Esophagus squamous epithelium (tissue), 5 donors: ENCODE measurements around the gene CNOT6L. TPM values are rescaled to one million over a fixed set of nuclear protein-coding genes. Genes with fewer than 3 reads are reported as not detected.

ENCODE experiments used
- DNase-seq: peaks from one replicate; lab custom pipeline; 2025; lab: John Stamatoyannopoulos, UW
- H3K27ac ChIP-seq, 4 donors: fragments of 200-600 bp; sonication (generic); one replicate each; pipeline ENCODE4 v1.5.1; 2016 to 2019; ENCODE audit warnings: mild to moderate bottlenecking in 1 of 4
- H3K27me3 ChIP-seq, 4 donors: fragments of 200-600 bp; sonication (generic); 1 replicate in 3 of 4; 2 replicates in 1 of 4; pipeline versions ENCODE4 v1.5.1 to v1.6.0; 2017 to 2021; ENCODE audit warnings: antibody characterized with exemption in 1 of 4
- H3K36me3 ChIP-seq, 3 donors: fragments of 200-600 bp; sonication (generic); one replicate each; pipeline ENCODE4 v1.5.1; 2016 to 2019
- H3K4me1 ChIP-seq, 3 donors: fragments of 200-600 bp; sonication (generic); one replicate each; pipeline ENCODE4 v1.5.1; 2017 to 2019
- H3K4me3 ChIP-seq, 4 donors: fragments of 200-600 bp; sonication (generic); 1 replicate in 3 of 4; 2 replicates in 1 of 4; pipeline ENCODE4 v1.5.1; 2016 to 2019; ENCODE audit warnings: mild to moderate bottlenecking in 2 of 4, moderate library complexity in 1 of 4
- H3K9me3 ChIP-seq, 3 donors: fragments of 200-600 bp; sonication (generic); one replicate each; pipeline ENCODE4 v1.5.1; 2016 to 2019
- POLR2A ChIP-seq, 4 donors: fragments of 450-650 bp; IDR thresholded peaks; one replicate each; pipeline ENCODE4 v1.6.1; 2017; ENCODE audit warnings: antibody characterized with exemption in 4 of 4, mild to moderate bottlenecking in 4 of 4, moderate library complexity in 3 of 4
- WGBS, 2 donors: methylation state at CpG; one replicate each; pipeline ENCODE4 v1.1.5; 2018; 5-methylcytosine and 5-hydroxymethylcytosine counted together
- intact Hi-C: fragments of 100-400 bp; cut with DNase I; formaldehyde crosslinking; loops from one replicate; pipeline ENCODE4 v1.15.0; 2022
- total RNA-seq, 4 donors: library from RNA; depleted of rRNA; stranded (reverse); fragments of >200 nt; gene quantifications; one replicate each; pipeline ENCODE4 v1.1.0, GENCODE V29; 2016
- TF ChIP-seq, protein P1 (sequence below), 6 experiments: fragments of 450-650 bp in 4 of 6; fragments of 200-600 bp in 2 of 6; sonication (generic) in 2 of 6; IDR thresholded peaks; one replicate each; pipeline ENCODE4 v1.5.1; 2016 to 2019; ENCODE audit warnings: antibody characterized with exemption in 6 of 6, mild to moderate bottlenecking in 4 of 6, moderate library complexity in 4 of 6
- donor health status: DM: yes; HTN: yes; CAD: no.

The CNOT6L gene
- total RNA-seq, 4 donors from 2014 or later: 8.5 to 33.6 (median 15.7) TPM

GRCh38 chr4:77797239-77797638 lies 21.9 kb downstream of the CNOT6L start:
- H3K4me1 ChIP-seq: peaks cover 12 to 62% (median 14%) of the 10 kb centered on the region in 3 donors
- DNase-seq: no peak

DNA sequence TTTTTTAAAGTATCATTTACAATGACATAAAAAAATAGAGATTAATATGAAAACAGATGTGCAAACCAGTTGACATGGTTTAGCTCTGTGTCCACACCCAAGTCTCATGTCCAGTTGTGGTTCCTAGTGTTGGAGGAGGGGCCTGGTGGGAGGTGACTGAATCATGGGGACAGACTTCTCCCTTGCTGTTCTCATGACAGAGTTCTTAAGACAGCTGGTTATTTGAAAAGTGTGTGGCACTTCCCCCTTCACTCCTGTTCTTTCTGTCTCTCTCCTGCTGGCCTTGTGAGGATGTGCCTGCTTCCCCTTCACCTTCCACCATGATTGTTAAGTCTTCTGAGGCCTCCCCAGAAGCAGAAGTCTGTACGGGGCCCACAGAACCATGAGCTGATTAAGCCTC lies 23.8 kb downstream of the CNOT6L start:
- H3K27ac ChIP-seq: no peak overlapping the region
- H3K4me3 ChIP-seq: no peak overlapping the region
- intact Hi-C loops: no loop called here
- DNase-seq: no peak
- H3K9me3 ChIP-seq: no peaks in the 10 kb centered on the region
- peaks cover 5 to 46% (median 9%) of the 10 kb centered on the region in 3 donors for H3K4me1 ChIP-seq
- 88 to 100% methylated on average over 1 of the region's 1 CpG for WGBS, 2 donors
- no peaks in the 10 kb centered on the region for H3K27me3 ChIP-seq
- peaks cover 0 to 3% (median 0%) of the 10 kb centered on the region in 3 donors for H3K36me3 ChIP-seq
- TF ChIP-seq POLR2A (IDR thresholded peaks at IDR 0.05): no peak
- TF ChIP-seq, protein P1, sequence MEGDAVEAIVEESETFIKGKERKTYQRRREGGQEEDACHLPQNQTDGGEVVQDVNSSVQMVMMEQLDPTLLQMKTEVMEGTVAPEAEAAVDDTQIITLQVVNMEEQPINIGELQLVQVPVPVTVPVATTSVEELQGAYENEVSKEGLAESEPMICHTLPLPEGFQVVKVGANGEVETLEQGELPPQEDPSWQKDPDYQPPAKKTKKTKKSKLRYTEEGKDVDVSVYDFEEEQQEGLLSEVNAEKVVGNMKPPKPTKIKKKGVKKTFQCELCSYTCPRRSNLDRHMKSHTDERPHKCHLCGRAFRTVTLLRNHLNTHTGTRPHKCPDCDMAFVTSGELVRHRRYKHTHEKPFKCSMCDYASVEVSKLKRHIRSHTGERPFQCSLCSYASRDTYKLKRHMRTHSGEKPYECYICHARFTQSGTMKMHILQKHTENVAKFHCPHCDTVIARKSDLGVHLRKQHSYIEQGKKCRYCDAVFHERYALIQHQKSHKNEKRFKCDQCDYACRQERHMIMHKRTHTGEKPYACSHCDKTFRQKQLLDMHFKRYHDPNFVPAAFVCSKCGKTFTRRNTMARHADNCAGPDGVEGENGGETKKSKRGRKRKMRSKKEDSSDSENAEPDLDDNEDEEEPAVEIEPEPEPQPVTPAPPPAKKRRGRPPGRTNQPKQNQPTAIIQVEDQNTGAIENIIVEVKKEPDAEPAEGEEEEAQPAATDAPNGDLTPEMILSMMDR (IDR thresholded peaks at IDR 0.05): no peak

More at GRCh38 chr4:77797239-77797638, 21.9 kb downstream of the CNOT6L start:
- TF ChIP-seq, protein P1 (IDR thresholded peaks at IDR 0.05): no peak
- no peak for TF ChIP-seq POLR2A (IDR thresholded peaks at IDR 0.05)
- Histone ChIP-seq H3K36me3 (no peaks in the 10 kb centered on the region), H3K27ac (no peak overlapping the region), H3K9me3 (no peaks in the 10 kb centered on the region), H3K4me3 (no peak overlapping the region), H3K27me3 (no peaks in the 10 kb centered on the region)
- intact Hi-C loops: no loop called here

- intact Hi-C loops: no loop called here
- DNase-seq: no peak
- 83% methylated on average over 1 of the region's 1 CpG for WGBS, 2 donors
Measured at GRCh38 chr4:77790146-77790545, 29.0 kb downstream of the CNOT6L start.

GRCh38 chr4:77788990-77789389 lies 30.2 kb downstream of the CNOT6L start:
- Histone ChIP-seq H3K36me3 (peaks cover 0 to 3% (median 0%) of the 10 kb centered on the region in 3 donors), H3K9me3 (no peaks in the 10 kb centered on the region), H3K27me3 (no peaks in the 10 kb centered on the region), H3K4me1 (peaks cover 0 to 31% (median 0%) of the 10 kb centered on the region in 3 donors), H3K27ac (no peak overlapping the region), H3K4me3 (no peak overlapping the region)
- 90 to 92% methylated on average over 2 of the region's 2 CpGs for WGBS, 2 donors
- TF ChIP-seq, protein P1 (IDR thresholded peaks at IDR 0.05): no peak
- no peak for TF ChIP-seq POLR2A (IDR thresholded peaks at IDR 0.05)
- intact Hi-C loops: no loop called here
- DNase-seq: no peak

More at GRCh38 chr4:77790146-77790545, 29.0 kb downstream of the CNOT6L start:
- Histone ChIP-seq H3K9me3 (no peaks in the 10 kb centered on the region), H3K27ac (no peak overlapping the region), H3K27me3 (no peaks in the 10 kb centered on the region), H3K4me3 (no peak overlapping the region), H3K4me1 (peaks cover 0 to 31% (median 2%) of the 10 kb centered on the region in 3 donors), H3K36me3 (peaks cover 0 to 3% (median 0%) of the 10 kb centered on the region in 3 donors)
- TF ChIP-seq, protein P1 (IDR thresholded peaks at IDR 0.05): no peak
- TF ChIP-seq POLR2A (IDR thresholded peaks at IDR 0.05): no peak

GRCh38 chr4:77787969-77788368 lies 31.2 kb downstream of the CNOT6L start:
- H3K27ac ChIP-seq: no peak overlapping the region
- no peaks in the 10 kb centered on the region for H3K9me3 ChIP-seq
- peaks cover 0 to 31% (median 0%) of the 10 kb centered on the region in 3 donors for H3K4me1 ChIP-seq
- H3K4me3 ChIP-seq: no peak overlapping the region
- TF ChIP-seq, protein P1 (IDR thresholded peaks at IDR 0.05): no peak
- no peak for TF ChIP-seq POLR2A (IDR thresholded peaks at IDR 0.05)
- no peak for DNase-seq
- H3K36me3 ChIP-seq: peaks cover 0 to 3% (median 0%) of the 10 kb centered on the region in 3 donors
- intact Hi-C loops: no loop called here
- WGBS, 2 donors: 86 to 90% methylated on average over 3 of the region's 3 CpGs
- no peaks in the 10 kb centered on the region for H3K27me3 ChIP-seq
